Endothelial cell of umbilical vein (primary cell): ENCODE measurements around the gene SLC39A11.

ENCODE experiments used
- CTCF ChIP-seq, 2 donors: IDR thresholded peaks; 1 replicate in 1 of 2; 2 replicates in 1 of 2; pipeline ENCODE4 v1.5.1; 2011; ENCODE audit warnings: low read length in 2 of 2, mild to moderate bottlenecking in 2 of 2, moderate library complexity in 2 of 2, control low read depth in 1 of 2, inconsistent platforms in 1 of 2, low read depth in 1 of 2; ENCODE audit not compliant: insufficient read depth in 1 of 2; ENCODE audit errors: extremely low read depth in 1 of 2
- EZH2 ChIP-seq: IDR thresholded peaks from 2 replicates; pipeline ENCODE4 v1.6.1; 2012; ENCODE audit warnings: borderline replicate concordance, low read depth, mild to moderate bottlenecking, moderate library complexity, low read length, inconsistent platforms; ENCODE audit not compliant: severe bottlenecking
- POLR2A ChIP-seq: IDR thresholded peaks from 2 replicates; pipeline ENCODE4 v1.6.1; 2012; ENCODE audit warnings: low read depth, mild to moderate bottlenecking, control low read depth, low read length
- POLR2AphosphoS5 ChIP-seq: IDR thresholded peaks from 2 replicates; pipeline ENCODE4 v1.6.1; 2012; ENCODE audit warnings: low read depth, mild to moderate bottlenecking, control low read depth, low read length, moderate library complexity; ENCODE audit not compliant: insufficient read depth

- TF ChIP-seq POLR2A (no peak), CTCF (IDR thresholded peaks at IDR 0.05; ENCODE audit: extremely low read depth in 1 of 2, insufficient read depth in 1 of 2, low read depth in 1 of 2, low read length in 2 of 2) (no peak), EZH2 (no peak), POLR2AphosphoS5 (no peak)
These were observed 222.9 kb downstream of the SLC39A11 start for GRCh38 chr17:72869630-72870029.
